Stimulated activated CD4-positive, alpha-beta T cell treated with anti-CD3 and anti-CD28 coated beads, Interleukin-15, amount 100 ng/mL, for 24 hours (primary cell): ENCODE data around the gene OTOA.
"Not testable (repeated sequence)": the region's sequence is repeated elsewhere in the genome, so short reads cannot be mapped to it uniquely, and the experiment has no call there.

Experiments used
- DNase-seq: peaks from one replicate; pipeline ENCODE4 v3.0.0-alpha.2; 2020

OTOA gene

DNA sequence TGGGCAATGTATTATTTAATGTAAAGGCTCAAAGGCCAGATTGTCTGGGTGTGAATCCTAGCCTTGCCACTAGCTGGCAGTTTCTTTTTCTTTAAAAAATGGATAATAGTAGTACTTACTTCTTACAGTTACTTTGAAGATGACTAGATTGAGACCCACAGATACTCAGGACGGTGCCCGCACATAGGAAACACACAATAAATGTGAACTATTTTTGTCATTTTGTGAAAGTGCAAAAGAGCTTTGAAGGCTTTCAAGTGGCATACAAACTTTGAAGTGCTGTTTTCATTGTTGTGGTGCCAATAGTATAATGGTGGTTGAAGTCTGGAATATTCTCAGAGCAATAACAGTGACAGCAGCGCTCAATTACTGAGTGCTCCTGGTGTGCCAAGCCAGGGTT, 63.6 kb downstream of the OTOA start:
- no peak for DNase-seq

GRCh38 chr16:21731233-21731632, 67.5 kb downstream of the OTOA start:
- not testable (repeated sequence) for DNase-seq

DNA sequence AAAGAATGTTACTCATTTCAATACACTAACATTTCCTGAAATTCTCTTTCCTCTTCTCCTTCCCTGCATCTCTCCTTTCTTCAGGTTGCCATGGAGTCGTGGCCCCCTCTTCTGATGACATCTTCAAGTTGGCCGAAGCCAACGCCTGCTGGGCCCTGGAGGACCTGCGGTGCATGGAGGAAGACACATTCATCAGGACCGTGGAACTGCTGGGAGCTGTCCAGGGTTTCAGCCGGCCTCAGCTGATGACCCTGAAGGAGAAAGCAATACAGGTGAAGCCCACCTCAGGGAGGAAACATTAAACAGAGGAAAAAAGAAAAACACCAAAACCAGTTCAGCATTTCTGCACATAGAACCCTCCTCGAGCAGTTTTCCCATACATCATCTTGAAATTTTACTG, 76.9 kb downstream of the OTOA start:
- DNase-seq, result not testable (repeated sequence)

- DNase-seq, result not testable (repeated sequence)
These were observed 92.7 kb downstream of the OTOA start for GRCh38 chr16:21756192-21757079.

DNA sequence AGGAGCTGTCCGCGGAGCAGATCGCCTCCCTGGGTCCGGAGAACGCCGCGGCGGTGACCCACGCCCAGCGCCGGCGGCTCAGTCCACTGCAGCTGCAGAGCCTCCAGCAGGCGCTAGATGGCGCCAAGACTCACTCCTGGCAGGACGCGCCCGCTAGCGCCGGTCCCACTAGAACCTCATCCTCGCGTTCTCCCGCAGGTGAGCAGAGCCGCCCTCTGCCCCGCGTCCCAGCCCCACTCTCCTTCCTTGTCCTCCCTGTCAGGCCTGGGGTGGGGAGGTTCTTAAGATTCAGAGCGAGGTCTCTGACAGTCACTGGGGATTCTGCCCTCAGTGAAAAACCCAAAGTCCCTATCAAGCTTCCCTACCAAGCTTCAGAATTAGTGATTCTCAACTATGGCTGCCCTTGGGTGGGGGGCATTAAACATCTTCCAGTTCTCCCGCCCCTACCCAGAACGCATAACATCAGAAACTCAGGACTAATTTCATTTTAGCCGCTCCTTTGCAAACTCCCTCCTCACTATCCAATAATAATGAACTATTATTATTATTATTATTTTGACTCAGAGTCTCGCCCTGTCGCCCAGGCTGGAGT, 93.4 kb downstream of the OTOA start:
- not testable (repeated sequence) for DNase-seq

GRCh38 chr16:21768280-21768679, 104.5 kb downstream of the OTOA start:
- DNase-seq, result not testable (repeated sequence)

- not testable (repeated sequence) for DNase-seq
These were observed 105.0 kb downstream of the OTOA start for GRCh38 chr16:21768810-21769209.

GRCh38 chr16:21769284-21769683, 105.5 kb downstream of the OTOA start:
- DNase-seq, result not testable (repeated sequence)

GRCh38 chr16:21770584-21770983, 106.8 kb downstream of the OTOA start:
- not testable (repeated sequence) for DNase-seq

DNA sequence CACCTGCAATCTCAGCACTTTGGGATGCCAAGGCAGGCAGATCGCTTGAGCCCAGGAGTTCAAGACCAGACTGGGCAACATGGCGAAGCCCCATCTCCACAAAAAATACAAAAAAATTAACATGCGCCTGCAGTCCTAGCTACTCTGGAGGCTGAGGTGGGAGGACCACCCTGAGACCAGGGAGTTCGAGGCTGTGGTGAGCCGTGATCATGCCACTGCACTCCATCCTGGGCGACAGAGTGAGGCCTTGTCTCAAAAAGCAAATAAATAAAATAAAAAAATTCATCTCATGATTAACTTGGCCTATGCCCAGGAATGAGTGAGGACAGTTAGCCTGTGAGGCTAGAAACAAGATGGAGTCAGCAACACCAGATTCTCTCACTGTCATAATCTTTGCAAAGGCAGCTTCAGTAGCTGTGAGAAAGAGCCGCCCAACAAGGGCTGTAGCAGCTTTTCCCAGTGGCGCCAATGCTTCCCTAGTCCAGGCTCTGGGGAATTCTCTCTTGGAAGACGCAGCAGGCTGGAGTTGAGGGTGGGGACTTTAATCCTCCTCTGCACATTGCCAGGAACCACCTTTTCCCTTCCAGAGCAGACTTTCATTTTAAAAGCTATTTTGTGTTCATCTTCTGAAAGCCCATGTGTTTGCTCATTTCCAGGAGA, 108.9 kb downstream of the OTOA start:
- DNase-seq, result not testable (repeated sequence)

DNA sequence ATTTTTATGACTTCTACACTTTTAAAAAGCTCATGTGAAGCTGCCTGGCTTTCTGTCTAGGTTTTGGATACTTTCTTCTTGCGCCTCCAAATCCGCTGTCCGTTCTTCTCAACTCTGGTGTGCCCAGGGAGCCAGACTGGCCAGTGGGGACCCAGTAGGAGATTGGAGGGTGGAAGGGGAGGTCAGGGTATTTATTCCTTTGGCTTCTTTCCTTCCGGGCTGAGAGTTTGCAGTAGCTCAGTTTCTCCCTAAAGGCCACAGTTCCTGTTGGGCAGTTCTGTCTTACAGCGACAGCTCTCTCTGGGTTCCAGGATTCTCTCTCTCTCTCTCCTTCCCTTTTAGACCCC, 109.4 kb downstream of the OTOA start:
- DNase-seq, result not testable (repeated sequence)

GRCh38 chr16:21780525-21780924, 116.8 kb downstream of the OTOA start:
- not testable (repeated sequence) for DNase-seq

DNA sequence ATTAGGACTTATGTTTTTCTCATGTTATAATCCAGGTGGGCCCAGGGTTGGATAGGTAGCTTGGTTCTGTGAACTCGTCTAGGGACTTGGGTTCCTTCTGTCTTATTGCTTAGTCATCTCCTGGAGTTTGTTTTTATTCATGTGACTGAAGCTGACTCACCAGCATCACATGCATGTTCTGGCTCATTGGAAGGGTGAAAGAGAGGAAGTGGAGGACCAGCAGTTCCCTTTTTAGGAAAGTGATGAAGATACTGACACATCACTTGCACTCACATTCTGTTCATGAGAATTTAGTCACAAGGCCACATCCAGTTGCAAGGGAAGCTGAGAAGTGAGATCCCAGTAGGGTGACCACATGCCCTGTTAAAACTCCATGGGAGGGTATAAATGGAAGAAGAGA, 126.7 kb downstream of the OTOA start:
- DNase-seq, result not testable (repeated sequence)

GRCh38 chr16:21793310-21793709, 129.5 kb downstream of the OTOA start:
- not testable (repeated sequence) for DNase-seq

DNA sequence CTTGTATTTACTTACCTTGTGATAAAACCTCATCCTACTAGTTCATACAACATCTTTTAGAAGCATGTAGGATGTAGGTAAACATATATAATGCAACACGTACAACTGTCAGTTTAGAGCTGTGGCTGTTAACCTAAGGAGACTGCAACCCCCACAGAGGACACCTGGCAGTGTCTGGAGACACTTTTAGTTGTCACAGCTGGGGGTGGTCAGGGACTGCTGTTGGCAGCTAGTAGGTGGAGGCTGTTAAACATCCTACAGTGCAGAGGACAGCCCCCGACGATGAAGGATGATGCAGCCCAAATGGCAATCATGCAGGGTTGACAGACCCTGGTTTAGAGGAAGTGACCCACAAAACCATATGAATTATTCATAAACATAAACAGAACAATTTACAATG, 134.8 kb downstream of the OTOA start:
- not testable (repeated sequence) for DNase-seq

GRCh38 chr16:21801538-21802374, 138.0 kb downstream of the OTOA start:
- DNase-seq, result peak; percentile 34

- not testable (repeated sequence) for DNase-seq
These were observed 138.6 kb downstream of the OTOA start for GRCh38 chr16:21802375-21802663.
